ENCODE results near the gene SV2C.
"Not testable (repeated sequence)": the region's sequence is repeated elsewhere in the genome, so short reads cannot be mapped to it uniquely, and the experiment has no call there.

The SV2C gene

GRCh38 chr5:76331126-76331525 lies 247.9 kb downstream of the SV2C start:
- peaks cover 0 to 2% of the 10 kb centered on the region in 2 donors for H3K27me3 ChIP-seq
- no peak overlapping the region for H3K4me3 ChIP-seq
- H3K9me3 ChIP-seq, result no peaks in the 10 kb centered on the region
- no peaks in the 10 kb centered on the region for H3K4me1 ChIP-seq
- no peaks in the 10 kb centered on the region for H3K36me3 ChIP-seq
- no peak for DNase-seq
- no peak overlapping the region for H3K27ac ChIP-seq
- TF ChIP-seq CTCF (IDR thresholded peaks at IDR 0.05), result no peak
- intact Hi-C loops (cut with DNase I; ENCODE audit: low total_unique reads), result no loop called here

- no peak overlapping the region for H3K27ac ChIP-seq
- DNase-seq, result no peak
- H3K4me3 ChIP-seq, result no peak overlapping the region
Observed at GRCh38 chr5:76332102-76332501, 248.9 kb downstream of the SV2C start.

GRCh38 chr5:76332611-76333205 lies 249.5 kb downstream of the SV2C start:
- no peaks in the 10 kb centered on the region for H3K36me3 ChIP-seq
- TF ChIP-seq CTCF (IDR thresholded peaks at IDR 0.05), result no peak
- DNase-seq, result no peak
- intact Hi-C loops (cut with DNase I; ENCODE audit: low total_unique reads), result no loop called here
- no peak overlapping the region for H3K4me3 ChIP-seq
- H3K27me3 ChIP-seq, result no peaks in the 10 kb centered on the region
- no peak overlapping the region for H3K27ac ChIP-seq
- no peaks in the 10 kb centered on the region for H3K4me1 ChIP-seq
- H3K9me3 ChIP-seq, result no peaks in the 10 kb centered on the region

More at GRCh38 chr5:76332102-76332501, 248.9 kb downstream of the SV2C start:
- intact Hi-C loops (cut with DNase I; ENCODE audit: low total_unique reads), result no loop called here
- Histone ChIP-seq H3K27me3 (no peaks in the 10 kb centered on the region), H3K9me3 (no peaks in the 10 kb centered on the region), H3K36me3 (no peaks in the 10 kb centered on the region), H3K4me1 (no peaks in the 10 kb centered on the region)
- no peak for TF ChIP-seq CTCF (IDR thresholded peaks at IDR 0.05)

- no peak for DNase-seq
- Histone ChIP-seq H3K36me3 (no peaks in the 10 kb centered on the region), H3K27ac (no peak overlapping the region), H3K4me3 (no peak overlapping the region), H3K27me3 (no peaks in the 10 kb centered on the region), H3K4me1 (no peaks in the 10 kb centered on the region), H3K9me3 (no peaks in the 10 kb centered on the region)
- intact Hi-C loops (cut with DNase I; ENCODE audit: low total_unique reads), result no loop called here
- TF ChIP-seq CTCF (IDR thresholded peaks at IDR 0.05), result no peak
Observed at GRCh38 chr5:76333571-76333970, 250.4 kb downstream of the SV2C start.

- no peak for TF ChIP-seq CTCF (IDR thresholded peaks at IDR 0.05)
- no peak for DNase-seq
- Histone ChIP-seq H3K4me3 (no peak overlapping the region), H3K9me3 (no peaks in the 10 kb centered on the region), H3K27ac (no peak overlapping the region), H3K27me3 (no peaks in the 10 kb centered on the region), H3K4me1 (no peaks in the 10 kb centered on the region), H3K36me3 (no peaks in the 10 kb centered on the region)
- intact Hi-C loops (cut with DNase I; ENCODE audit: low total_unique reads), result no loop called here
Observed at GRCh38 chr5:76334574-76334973, 251.4 kb downstream of the SV2C start.

GRCh38 chr5:76335451-76335850 lies 252.3 kb downstream of the SV2C start:
- H3K27me3 ChIP-seq; H3K4me1 ChIP-seq; H3K4me3 ChIP-seq; intact Hi-C loops (cut with DNase I; ENCODE audit: low total_unique reads); DNase-seq; H3K9me3 ChIP-seq; H3K36me3 ChIP-seq; H3K27ac ChIP-seq: not testable (repeated sequence)

- H3K4me1 ChIP-seq; H3K4me3 ChIP-seq; DNase-seq; H3K9me3 ChIP-seq; H3K27me3 ChIP-seq; H3K27ac ChIP-seq; H3K36me3 ChIP-seq; intact Hi-C loops (cut with DNase I; ENCODE audit: low total_unique reads): not testable (repeated sequence)
Observed at GRCh38 chr5:76336253-76336809, 253.1 kb downstream of the SV2C start.
